KMS-11 (cell line): Measurements from ENCODE around the gene DNAJB8.

ENCODE experiments used
- H2AFZ ChIP-seq: fragments of 200-600 bp; sonication (generic); 2 replicates; pipeline ENCODE4 v1.6.1; 2016; ENCODE audit warnings: antibody characterized with exemption, mixed run types, low read depth
- H3K27ac ChIP-seq: fragments of 200-600 bp; sonication (generic); 2 replicates; pipeline ENCODE4 v1.6.1; 2016; ENCODE audit warnings: mild to moderate bottlenecking, mixed run types
- H3K27me3 ChIP-seq: fragments of 200-600 bp; sonication (generic); 2 replicates; pipeline ENCODE4 v1.6.1; 2017; ENCODE audit warnings: mild to moderate bottlenecking, low read depth, mixed run types, moderate library complexity; ENCODE audit not compliant: insufficient read depth
- H3K36me3 ChIP-seq: fragments of 200-600 bp; sonication (generic); 2 replicates; pipeline ENCODE4 v1.6.1; 2017; ENCODE audit warnings: mild to moderate bottlenecking, mixed run types; ENCODE audit not compliant: insufficient read depth
- H3K4me1 ChIP-seq: fragments of 200-600 bp; sonication (generic); 2 replicates; pipeline ENCODE4 v1.6.1; 2016; ENCODE audit warnings: mild to moderate bottlenecking, low read depth, mixed run types; ENCODE audit not compliant: poor library complexity, severe bottlenecking
- H3K4me2 ChIP-seq: fragments of 200-600 bp; sonication (generic); 2 replicates; pipeline ENCODE4 v1.7.0; 2016; ENCODE audit warnings: mild to moderate bottlenecking, mixed run types
- H3K4me3 ChIP-seq: fragments of 200-600 bp; sonication (generic); IDR thresholded peaks from 2 replicates; pipeline ENCODE4 v1.6.1; 2017; ENCODE audit warnings: low read depth, low read length, mixed read lengths; ENCODE audit not compliant: insufficient read depth
- H3K79me2 ChIP-seq: fragments of 200-600 bp; sonication (generic); 2 replicates; pipeline ENCODE4 v1.6.1; 2016; ENCODE audit warnings: low read depth, mixed run types; ENCODE audit not compliant: insufficient read depth
- H3K9ac ChIP-seq: fragments of 200-600 bp; sonication (generic); 2 replicates; pipeline ENCODE4 v1.6.1; 2016; ENCODE audit warnings: mild to moderate bottlenecking, mixed run types
- H4K20me1 ChIP-seq: fragments of 200-600 bp; sonication (generic); 2 replicates; pipeline ENCODE4 v1.6.1; 2016; ENCODE audit warnings: mild to moderate bottlenecking, mixed run types; ENCODE audit not compliant: insufficient read depth
- TF ChIP-seq, protein P1 (sequence below): fragments of 200-600 bp; sonication (generic); conservative IDR thresholded peaks from 2 replicates; pipeline ENCODE4 v1.6.1; 2017; ENCODE audit warnings: low read depth, mild to moderate bottlenecking, antibody characterized with exemption, low read length, moderate library complexity, mixed read lengths

The DNAJB8 gene

DNA sequence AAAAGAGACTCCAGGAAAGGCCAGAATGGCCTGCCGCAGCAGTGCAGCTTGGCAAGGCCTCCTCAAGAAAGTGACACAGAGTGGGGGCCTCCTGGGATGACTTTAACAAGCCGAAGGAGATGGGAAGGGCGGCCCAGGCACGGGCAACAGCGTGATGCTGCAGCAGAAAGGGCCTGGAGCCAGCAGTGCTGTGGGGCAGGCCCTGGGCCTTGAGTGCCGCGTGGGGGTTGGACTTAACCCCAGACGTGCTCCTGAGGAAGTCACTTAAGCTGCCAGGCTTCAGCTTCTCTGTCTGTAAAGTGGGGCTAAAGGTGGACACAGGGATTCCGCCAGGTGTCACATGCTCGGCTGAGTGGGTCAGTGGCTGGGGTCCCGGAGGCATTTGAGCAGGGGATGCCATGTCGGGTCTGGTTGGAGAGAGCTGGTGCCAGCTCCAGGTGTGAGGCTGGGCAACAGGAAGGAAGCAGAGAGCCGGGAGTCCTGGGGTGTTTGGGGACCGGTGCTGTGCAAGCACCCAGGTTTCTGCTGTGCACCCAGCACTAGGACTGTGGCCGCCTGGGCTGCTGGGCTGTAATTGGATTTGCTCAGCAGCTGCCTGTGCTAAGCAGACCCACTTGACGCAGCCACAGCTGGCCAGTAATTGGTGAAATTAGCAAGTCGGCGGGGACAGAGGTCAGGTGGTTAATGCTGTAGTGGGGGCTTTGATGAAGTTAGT lies 7.8 kb downstream of the DNAJB8 start:
- Histone ChIP-seq H3K4me2 (no peak overlapping the region), H3K4me3 (no peak overlapping the region), H3K36me3 (no peaks in the 10 kb centered on the region), H3K27me3 (peaks cover 94% of the 10 kb centered on the region), H3K79me2 (no peaks in the 10 kb centered on the region), H3K9ac (no peak overlapping the region), H4K20me1 (no peaks in the 10 kb centered on the region), H2AFZ (no peak overlapping the region), H3K27ac (no peak overlapping the region), H3K4me1 (no peaks in the 10 kb centered on the region)
- TF ChIP-seq, protein P1, sequence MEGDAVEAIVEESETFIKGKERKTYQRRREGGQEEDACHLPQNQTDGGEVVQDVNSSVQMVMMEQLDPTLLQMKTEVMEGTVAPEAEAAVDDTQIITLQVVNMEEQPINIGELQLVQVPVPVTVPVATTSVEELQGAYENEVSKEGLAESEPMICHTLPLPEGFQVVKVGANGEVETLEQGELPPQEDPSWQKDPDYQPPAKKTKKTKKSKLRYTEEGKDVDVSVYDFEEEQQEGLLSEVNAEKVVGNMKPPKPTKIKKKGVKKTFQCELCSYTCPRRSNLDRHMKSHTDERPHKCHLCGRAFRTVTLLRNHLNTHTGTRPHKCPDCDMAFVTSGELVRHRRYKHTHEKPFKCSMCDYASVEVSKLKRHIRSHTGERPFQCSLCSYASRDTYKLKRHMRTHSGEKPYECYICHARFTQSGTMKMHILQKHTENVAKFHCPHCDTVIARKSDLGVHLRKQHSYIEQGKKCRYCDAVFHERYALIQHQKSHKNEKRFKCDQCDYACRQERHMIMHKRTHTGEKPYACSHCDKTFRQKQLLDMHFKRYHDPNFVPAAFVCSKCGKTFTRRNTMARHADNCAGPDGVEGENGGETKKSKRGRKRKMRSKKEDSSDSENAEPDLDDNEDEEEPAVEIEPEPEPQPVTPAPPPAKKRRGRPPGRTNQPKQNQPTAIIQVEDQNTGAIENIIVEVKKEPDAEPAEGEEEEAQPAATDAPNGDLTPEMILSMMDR, result no peak

- H3K4me3 ChIP-seq, result no peak overlapping the region
- no peak overlapping the region for H2AFZ ChIP-seq
- no peaks in the 10 kb centered on the region for H3K36me3 ChIP-seq
- no peaks in the 10 kb centered on the region for H3K4me1 ChIP-seq
- TF ChIP-seq, protein P1, result no peak
- peaks cover 94% of the 10 kb centered on the region for H3K27me3 ChIP-seq
- H3K4me2 ChIP-seq, result no peak overlapping the region
- no peaks in the 10 kb centered on the region for H3K79me2 ChIP-seq
- no peak overlapping the region for H3K27ac ChIP-seq
- no peak overlapping the region for H3K9ac ChIP-seq
- no peaks in the 10 kb centered on the region for H4K20me1 ChIP-seq
These were observed 8.8 kb downstream of the DNAJB8 start for GRCh38 chr3:128457937-128458336.

DNA sequence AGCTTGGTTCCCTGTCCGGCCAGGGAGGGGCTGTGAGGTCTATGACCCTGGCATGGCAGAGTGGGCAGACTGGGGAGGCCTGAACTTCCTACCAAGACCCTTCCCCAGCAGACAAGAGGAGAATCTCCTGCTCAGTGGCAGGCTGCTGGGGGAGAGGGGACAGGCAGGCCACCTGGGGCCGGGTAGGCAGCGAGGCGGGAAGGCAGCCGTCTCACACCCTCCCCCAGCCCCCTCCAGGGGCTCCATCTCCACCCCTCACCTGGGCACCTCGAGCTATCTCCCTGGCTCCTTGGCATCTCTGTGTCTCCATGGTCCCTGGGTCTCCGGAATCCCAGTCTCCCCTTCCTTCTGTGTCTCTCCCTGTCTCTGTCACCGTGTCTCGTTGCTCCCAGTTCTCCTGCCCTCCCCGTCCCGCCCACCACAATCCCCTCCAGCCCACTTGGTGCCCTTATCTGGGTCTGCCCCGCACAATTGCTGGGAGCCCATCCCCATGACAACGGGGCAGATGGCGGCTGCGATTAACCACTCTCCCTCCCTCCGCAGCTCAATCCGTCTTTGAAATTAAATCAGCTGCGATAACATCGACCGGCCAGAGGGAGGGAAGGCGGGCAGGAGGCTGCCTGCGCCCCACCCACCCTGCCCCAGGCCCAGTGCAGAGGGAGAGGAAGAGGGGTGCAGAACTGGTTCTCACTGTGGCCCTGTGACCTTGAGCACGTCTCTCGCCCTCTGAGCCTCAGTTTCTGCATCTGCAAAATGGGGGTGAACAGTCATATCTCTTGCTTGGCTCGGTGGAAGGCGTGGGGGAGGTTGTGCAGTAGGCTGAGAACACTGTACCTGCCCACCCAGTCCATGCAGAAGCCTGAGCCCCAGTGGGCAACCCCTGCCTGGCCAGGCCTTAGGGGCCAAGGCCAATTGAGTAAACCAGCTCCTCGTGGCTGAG lies 9.6 kb downstream of the DNAJB8 start:
- Histone ChIP-seq H3K27me3 (peaks cover 94% of the 10 kb centered on the region), H2AFZ (no peak overlapping the region), H3K4me1 (no peaks in the 10 kb centered on the region), H3K9ac (no peak overlapping the region), H3K4me3 (no peak overlapping the region), H4K20me1 (no peaks in the 10 kb centered on the region), H3K36me3 (no peaks in the 10 kb centered on the region), H3K4me2 (no peak overlapping the region), H3K27ac (no peak overlapping the region), H3K79me2 (no peaks in the 10 kb centered on the region)
- TF ChIP-seq, protein P1, result no peak

DNA sequence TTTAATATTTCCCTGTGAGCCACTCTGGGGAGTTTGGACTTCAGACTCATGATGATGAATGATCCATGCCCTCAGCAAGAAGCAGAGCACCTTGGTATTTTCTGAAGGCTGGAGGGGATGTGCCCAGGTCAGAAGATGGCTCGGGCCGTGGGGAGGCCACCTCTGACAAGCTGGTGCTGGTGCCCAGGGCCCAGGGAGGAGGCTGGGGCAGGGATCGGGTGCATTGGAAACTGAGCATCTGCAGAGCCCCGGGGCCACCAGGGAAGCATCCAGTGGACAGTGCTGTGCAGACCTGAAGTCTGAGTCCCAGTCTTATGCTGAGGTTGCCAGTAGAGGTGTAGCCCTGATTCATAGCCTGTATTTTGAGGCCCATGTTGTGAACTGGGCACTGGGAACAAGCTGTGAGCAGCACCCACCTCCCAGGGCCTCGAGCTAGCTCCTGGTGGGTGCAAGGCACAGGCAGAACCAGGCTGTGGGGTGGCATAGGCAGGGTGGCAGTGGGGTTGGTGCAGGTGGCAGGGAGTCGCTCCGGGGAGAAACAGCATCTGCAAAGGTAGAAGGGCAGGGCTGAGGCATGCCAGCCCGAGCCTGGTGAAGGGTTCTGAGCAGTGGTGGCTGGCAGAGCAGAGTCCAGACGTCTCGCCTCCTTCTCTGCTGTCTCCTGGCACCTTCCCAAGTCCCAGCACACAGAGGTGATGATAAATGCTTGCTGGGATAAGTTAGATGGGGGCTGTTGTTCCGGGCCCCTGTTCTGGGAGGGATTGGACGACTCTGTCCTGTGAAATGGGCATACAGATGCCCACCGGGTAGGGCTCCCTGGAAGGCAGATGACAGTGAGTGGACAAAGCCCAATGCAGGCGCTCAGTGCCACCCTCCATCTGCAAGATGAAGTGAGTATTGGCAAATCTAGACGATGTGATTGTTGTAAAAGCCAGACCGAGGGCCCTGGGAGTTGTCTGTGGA lies 10.6 kb downstream of the DNAJB8 start:
- no peaks in the 10 kb centered on the region for H3K36me3 ChIP-seq
- no peaks in the 10 kb centered on the region for H3K4me1 ChIP-seq
- no peak overlapping the region for H3K27ac ChIP-seq
- no peak overlapping the region for H3K4me3 ChIP-seq
- no peaks in the 10 kb centered on the region for H3K79me2 ChIP-seq
- no peak overlapping the region for H2AFZ ChIP-seq
- no peak overlapping the region for H3K4me2 ChIP-seq
- H3K27me3 ChIP-seq, result peaks cover 95% of the 10 kb centered on the region
- no peaks in the 10 kb centered on the region for H4K20me1 ChIP-seq
- TF ChIP-seq, protein P1, result no peak
- no peak overlapping the region for H3K9ac ChIP-seq
